Activated gamma-delta T cell treated with anti-CD3 and anti-CD28 coated beads, Interleukin-2, amount 50 U/mL, for 16 hours (primary cell): ENCODE data around the gene NTRK2.
"Not testable (repeated sequence)": the region's sequence is repeated elsewhere in the genome, so short reads cannot be mapped to it uniquely, and the experiment has no call there.

Experiments used
- DNase-seq: peaks from one replicate; pipeline ENCODE4 v3.0.0-alpha.2; 2020; ENCODE audit warnings: low read depth

NTRK2 gene

DNA sequence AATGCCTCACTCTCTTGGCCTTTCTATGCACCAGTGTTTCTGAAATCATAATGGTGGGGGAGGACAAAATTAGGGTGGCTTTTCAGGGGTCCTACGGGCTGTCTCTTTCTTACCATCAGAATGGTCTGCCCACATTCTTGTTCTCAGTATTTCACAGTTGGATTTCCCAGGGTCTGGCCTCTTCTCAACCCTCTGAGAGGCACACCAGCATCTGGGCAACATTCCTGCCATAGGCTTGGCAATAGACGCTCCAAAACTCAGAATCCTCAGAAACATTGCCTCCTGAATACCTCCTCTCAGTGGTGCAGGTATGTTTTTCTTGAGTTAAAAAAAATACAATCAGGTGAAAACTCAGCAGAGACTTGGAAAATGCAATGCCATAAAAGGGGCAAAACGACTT, 358.3 kb downstream of the NTRK2 start:
- DNase-seq: no peak

DNA sequence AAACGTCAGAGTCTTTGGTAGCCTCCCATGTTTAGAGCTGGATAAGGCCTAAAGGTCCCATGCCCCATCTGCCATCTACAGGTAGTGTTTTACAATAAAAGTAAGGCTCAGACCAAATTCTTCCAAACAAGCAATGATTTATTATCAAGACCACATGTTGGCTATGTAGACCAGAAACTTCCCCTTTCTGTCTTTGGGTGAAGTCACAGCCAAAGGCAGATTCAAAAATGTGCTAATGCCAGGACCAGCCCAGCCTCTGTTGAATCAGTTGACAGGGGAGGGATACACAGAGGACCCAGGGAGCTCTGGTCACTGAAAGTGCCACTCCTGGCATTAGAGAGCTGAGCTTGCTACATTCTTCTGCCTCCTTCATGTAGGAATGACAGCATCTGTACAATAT, 360.8 kb downstream of the NTRK2 start:
- no peak for DNase-seq

DNA sequence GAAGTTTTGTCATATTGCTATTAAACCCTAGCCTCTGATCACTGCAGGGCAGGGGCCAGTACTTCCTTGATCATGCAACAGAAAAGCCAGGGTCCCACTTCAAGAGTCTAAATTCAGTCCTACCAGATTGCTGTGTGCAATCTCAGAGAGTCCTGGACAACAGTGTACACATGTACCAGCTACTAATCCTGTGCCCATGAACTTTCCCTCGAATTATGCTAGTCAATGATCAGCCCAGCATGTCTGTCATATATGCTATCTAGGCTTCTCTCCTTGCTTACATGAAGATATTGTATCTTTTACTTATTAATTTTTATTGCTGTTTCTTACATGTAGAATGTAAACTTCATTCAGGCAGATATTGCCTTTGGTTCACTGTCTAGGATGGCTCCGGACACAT, 367.0 kb downstream of the NTRK2 start:
- DNase-seq: no peak

DNA sequence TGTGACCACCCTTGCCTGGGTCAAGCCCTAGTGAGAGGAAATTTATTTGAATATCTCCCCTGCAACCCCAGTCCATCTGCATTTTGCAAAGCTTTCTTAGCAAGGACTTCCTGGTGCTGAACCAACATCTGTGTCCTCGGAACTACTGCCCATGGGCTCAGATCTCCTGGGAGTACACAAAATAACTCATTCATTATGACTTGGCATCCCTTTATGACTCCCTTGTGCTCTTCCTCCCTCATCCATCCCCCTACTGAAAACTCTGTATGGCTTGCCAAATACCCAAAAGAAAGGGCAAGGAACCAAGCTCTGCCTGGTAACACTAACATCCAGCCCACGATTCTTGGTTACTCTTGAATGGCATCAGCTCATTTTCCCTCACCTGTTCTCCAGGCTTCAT, 368.5 kb downstream of the NTRK2 start:
- no peak for DNase-seq

DNA sequence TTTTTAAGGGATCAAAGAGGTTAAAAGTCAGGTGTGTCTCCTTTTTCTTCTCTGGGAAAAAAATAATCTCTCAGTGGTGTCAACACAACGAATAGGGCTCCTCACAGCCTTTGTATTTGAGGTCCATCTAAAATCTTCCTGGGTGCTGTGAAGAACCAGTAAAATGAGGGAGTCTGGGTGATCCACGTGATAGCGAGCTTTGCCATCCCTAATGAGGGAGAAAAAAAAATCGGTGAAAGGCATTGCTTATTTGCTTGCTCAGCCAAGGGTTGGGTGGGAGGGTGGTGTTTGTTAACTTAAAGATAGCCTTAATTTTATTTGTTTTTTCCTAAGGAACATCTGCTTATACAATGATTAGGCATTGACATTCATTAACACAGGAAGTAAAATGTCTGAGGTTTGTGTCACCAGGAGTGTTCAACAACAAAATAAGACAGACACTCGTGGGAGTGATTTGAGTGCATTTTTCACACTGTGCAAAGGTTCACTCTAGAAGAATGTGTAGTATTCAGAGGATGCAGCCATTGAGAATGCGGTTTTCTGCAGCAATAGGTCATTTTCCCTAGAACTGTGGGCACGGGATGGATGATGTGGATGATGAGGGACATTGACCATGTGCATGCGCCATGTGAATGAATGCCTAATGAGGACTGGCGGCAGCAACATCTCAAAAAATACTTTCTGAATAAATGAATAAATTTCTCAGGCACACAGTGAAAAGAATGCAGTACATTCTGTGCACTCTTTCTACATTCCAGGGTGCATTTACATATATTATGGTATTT, 369.5 kb downstream of the NTRK2 start:
- no peak for DNase-seq

DNA sequence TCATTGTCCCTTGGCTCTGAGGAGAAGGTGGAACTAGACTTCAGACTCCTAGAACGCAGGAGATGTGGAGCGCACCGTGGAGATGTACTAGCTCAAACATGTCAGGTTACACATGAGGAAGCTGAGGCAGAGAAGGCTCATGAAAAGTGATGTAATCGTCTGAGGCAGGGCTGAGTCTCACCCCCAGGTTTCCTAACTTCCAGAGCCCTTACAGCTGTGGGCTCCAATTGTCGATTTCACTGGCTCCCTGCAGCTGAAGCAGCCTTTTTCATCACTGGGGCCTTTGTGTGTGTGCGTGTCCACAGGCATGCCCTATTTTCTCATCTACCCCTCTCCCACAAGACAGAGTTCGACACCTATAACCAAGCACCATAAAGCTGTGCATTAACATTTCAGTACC, 370.6 kb downstream of the NTRK2 start:
- no peak for DNase-seq

DNA sequence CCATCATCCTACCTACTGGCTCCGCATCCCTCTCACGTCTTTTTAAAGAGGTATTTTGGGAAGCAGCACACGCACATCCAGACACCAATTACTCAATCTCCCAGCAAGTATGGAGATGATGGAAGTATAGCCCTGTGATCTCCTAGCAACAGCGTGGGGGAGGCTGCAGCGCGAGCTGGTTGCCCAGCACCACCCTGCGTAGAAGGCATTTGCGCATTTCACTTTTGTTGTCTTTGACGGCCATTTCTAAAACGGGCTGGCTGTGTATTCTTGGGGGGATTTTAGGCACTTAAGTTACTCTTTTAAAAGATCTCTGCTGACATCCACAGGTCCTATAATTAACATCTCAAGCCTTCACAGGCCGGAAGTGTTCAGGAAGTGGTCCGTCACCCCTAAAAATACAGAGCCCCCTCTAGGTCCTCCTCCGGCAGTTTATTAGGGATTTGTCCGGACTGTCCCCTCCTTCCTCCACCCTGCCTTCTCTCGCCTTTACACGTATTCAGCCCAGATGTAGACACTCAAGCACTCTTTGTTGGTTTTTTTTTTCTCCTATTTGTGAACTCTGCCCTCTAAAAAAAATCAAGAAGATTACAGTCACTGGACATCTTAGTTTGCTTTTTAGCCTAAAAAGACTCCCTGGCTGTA, 371.4 kb downstream of the NTRK2 start:
- no peak for DNase-seq

DNA sequence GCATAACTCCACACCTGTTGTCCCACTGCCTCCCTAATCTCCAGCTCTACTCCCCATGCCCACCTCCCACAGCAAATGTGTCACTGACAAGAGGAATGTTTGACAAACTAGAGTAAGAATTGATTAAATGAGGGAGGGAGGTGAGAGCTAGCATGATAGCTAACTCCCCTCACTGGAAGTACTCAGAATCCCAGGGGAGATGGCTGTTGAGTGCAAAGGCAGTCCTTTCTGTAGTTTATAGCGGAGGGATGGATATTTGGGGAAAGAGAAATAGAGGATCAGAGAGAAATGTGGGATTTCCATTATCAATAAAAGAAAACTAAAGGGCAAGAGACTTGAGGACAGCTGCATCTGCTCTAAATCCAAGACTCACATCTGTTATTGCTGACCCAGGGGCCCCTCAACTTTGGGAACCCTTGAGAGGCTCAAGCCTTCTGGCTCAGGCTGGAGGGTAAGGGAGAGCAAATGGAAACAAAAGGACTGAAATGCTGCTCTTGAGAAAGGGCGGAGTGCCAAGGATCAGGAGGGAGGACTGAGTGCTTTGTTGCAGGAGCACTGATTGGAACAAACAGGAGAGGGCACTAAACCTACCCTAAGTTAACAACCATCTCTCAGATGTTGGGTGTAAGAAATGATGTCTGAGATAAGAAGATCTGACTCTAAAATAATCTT, 372.1 kb downstream of the NTRK2 start:
- no peak for DNase-seq

DNA sequence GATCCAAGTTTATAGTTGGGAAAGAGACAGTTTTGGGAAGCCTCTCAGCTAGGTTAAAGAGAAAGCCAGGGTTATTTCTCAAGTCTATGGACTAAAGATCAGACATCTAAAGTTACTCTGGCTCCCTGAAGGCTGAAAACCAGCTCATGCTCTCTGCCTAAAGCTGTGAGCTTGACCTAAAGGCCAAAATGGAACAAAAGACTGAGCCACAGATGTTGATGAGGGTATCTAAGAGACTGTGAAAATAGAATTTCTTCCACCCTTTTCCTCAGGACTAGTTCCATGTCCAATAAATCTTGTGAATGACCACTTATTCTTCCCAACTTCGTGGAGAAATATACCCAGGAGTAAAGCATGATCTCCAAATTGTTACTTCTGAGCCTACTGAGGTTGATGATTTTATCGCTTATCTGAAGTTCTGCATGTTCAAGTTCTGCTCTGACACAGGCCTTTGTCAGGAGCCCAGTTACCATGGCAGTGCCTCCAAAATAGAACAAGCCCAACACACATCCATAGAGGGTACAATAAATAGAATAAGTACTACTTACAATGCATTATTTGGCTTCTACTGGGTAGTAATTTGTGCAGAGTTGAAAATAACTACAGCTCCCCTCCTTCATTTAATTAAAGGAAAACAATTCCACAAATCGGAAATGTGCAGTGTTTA, 373.6 kb downstream of the NTRK2 start:
- DNase-seq: no peak

DNA sequence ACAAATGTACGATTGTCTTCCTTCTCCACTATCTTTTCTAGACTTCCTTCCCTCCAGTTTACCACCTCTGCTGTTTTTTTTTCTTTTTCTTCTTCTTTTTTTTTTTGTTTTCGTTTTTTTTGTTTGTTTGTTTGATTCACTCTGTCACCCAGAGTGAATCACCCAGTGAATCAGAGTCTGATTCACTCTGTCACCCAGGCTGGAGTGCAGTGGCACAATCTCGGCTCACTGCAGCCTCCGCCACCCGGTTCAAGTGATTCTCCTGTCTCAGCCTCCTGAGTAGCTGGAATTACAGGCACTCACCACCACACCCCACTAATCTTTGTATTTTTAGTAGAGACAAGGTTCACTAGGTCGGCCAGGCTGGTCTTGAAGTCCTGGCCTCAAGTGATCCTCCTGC, 375.7 kb downstream of the NTRK2 start:
- DNase-seq: no peak

DNA sequence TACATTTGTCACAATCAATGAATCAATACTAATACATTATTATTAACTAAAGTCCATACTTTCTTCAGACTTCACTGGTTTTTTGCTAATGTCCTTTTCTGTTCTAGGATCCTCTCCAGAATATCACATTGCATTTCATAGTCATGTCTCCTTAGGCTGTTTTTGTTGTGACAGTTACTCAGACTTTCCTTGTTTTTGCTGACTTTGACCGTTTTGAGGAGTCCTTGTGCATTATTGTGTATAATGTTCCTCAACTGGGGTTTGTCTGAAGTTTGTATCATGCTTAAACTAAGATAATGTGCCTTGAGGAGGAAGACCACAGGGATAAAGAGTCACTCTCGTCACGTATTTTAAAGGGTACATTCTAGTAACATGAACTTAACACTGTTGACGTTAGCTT, 376.9 kb downstream of the NTRK2 start:
- no peak for DNase-seq

DNA sequence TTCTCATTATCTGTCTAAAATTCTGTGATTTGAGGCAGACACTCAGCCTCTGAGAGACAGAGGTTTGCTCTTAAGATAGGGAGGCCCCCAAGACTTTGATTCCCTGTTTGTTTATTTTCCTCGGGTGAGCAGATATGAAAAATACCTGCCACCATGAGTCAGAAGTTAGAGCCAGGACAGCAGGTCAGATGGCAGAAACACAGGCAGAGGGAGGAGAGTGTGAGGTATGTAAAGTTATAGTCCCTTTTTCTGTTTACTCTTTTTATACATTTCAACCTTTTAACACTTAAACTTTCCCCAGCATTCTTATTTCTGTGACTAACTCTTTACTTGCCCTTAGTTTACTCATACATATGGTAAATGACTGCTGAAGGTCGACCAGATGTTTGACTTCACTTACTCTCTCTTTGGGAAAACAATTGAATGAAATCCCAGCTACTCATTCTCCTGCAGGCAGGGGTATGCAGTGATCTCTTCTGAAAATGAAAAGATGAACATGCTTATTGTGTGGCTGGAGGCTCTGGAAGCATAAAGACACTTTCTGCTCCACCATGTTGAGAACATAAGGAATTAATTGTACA, 383.8 kb downstream of the NTRK2 start:
- no peak for DNase-seq

DNA sequence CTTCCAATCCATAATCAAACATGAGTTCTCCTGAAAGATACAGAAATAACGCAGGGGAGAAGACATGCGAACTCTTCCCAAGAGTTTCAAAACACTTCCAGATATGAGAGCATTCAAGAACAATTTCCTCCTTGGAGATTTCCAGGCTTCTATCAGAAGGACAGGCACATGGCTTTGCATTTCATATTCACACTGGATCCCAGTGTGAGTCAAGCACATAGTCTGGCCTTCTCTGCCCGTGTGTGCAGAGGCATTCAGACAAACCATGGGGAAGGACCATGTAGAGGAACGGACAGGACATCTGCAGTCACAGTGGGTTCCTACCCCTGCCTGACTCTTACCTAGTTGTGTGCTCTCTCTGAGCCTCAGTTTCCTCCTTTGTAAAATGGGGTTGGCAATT, 384.5 kb downstream of the NTRK2 start:
- no peak for DNase-seq

DNA sequence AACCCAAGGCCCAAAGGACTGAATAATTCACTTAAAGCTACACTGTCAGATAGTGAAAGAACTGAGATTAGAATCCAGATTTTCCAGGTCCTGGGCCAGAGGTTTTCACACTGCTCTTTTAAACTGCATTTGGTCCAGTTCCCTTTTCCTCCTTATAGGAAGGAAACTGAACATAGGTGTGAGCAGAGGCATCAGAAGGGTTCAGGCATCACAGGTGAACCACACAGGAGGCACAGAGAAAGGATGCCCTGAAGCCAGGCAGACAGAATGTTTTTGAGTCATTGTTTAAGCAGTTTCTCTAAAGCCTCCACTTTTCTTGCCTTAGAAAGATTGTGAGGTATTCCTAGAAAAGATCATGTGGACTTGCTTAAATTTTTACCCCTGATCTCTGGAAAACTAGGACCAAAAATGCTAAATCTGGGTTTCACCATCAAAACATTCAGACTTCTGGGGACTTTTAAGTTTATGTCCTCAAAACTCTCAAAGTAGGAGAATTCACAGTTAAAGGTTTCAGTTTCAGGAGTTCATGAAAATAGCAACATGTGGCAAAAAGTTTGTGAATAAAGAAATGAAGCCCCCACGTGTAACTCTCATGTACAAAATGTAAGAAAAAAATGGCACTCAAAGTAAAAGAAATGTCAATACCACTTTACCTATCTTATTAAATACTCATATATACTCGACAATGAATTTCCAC, 386.1 kb downstream of the NTRK2 start:
- no peak for DNase-seq

DNA sequence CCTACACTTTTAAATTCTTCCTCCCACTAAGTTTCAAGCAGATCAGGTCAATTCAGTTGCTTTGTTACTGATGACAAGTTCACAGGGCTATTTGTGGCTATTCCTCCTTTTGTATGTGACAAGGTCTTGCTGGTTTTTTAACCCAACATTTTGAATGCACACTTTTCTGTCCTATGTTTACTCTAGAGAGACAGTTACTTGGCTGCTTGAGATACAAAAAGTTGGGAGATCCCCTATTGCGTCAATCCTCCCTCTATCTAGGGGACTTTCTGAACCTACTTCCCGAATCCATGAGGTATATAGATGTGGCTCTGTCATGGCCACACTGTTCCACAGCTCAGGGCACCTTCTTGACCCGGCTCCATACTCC, 386.7 kb downstream of the NTRK2 start:
- DNase-seq: no peak

DNA sequence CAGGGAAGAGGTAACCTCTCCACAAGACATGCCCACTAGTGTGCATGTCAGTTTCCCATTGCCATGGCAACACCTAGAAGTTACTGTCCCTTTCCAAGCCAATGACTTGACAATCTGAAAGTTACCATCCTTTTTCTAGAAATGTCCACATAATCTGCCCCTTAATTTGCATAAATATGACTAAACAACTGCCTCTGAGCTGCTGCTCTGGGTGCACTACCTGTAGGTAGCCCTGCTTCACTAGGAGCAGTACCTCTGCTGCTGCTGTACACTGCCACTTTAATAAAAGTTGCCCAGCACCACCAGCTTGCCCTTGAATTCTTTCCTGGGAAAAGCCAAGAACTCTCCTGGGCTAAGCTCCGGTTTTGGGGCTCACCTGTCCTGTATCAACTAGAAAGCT, 392.4 kb downstream of the NTRK2 start:
- DNase-seq: no peak

DNA sequence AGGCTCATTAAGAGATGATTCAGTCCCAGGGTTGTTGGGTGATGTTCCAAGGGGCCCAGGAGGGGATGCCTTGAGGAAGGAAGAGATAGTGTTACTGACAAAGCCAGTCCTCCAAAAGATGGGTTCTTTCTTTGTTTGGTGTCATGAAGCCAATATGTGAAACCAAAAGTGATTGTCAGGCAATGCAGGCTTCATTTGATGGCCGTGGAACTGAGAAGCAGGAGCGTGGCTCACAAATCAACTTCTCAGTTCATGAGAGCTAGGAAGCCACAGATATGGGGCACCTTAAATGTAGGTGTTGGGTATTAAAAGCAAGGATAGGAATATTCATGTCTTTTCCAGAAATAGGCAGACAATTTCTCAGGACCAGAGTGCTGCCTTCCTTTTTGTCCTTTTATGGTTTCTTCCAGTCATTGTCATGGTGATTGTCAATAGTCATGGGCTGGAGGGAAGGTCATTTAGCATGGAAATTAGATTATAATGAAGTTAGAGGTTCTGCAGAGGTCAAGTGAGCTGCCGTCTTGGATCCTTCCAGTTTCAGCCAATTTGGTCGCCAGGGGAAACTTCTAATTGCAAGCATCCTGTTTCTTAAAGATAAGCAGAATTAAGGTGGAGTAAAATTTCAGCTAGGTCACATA, 393.0 kb downstream of the NTRK2 start:
- no peak for DNase-seq

DNA sequence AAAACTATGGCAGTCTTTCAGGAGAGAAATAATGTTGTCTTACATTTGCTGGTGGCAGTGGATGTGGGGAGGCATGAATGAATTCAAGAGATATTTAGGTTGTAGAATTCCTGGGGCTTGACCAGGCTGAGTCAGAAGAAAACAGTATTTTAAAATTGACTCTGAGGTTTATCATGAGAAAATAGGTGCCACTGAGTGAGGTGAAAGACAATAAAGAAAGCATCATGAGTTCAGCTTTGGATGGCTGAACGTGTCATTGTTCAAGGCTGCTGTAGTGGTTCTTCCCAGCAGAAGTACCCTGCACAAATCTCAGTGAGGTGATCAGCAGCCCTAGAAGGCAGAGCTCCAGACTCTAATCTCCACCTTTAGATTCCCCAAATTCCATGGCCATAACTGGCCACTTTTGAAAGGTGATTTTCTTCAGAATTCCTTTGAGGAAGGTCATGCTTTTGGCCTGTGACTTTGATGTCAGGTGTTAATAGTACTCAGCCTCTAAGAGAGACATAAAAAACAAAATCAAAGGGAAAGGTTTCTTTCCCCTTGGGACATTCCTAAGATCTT, 395.4 kb downstream of the NTRK2 start:
- DNase-seq: no peak

DNA sequence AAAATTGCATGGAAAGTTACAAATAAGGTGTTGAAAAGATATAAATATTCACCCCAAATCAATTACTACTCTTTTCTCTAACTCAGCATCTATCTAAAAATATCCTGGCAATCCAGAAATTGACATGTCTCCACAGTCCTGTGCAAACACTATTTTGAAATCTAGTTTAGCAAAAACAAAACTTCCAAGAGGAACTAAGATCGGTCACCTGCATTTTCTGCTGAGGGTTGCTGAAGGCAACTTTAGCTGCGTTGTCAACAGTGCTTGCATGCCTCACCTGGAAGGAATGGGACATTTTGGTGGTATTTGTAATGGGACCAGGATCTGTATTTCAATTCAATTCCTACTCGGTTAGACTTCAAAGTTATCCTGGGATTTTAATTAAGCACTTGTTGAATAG, 398.3 kb downstream of the NTRK2 start:
- DNase-seq: no peak

DNA sequence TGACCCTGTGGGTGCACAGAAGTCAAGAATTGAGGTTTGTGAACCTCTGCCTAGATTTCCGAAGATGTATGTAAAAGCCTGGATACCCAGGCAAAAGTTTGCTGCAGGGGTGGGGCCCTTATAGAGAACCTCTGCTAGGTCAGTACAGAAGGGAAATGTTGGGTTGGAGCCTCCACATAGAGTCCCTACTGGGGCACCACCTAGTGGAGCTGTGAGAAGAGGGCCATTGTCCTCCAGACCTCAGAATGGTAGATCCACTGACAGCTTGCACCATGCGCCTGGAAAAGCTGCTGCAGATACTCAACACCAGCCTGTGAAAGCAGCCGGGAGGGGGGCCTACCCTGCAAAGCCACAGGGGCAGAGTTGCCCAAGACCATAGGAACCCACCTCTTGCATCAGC, 399.9 kb downstream of the NTRK2 start:
- DNase-seq: not testable (repeated sequence)
